CD14-positive monocyte (primary cell): ENCODE data around the gene S100A6. TPM values are rescaled to one million over a fixed set of nuclear protein-coding genes. Genes with fewer than 3 reads are reported as not detected.

ENCODE experiments used
- DNase-seq, 3 donors: peaks; one replicate each; pipeline ENCODE4 v3.0.0-alpha.2; 2011 to 2022
- H2AFZ ChIP-seq: 2 replicates; pipeline ENCODE4 v1.6.0; 2012; ENCODE audit warnings: mild to moderate bottlenecking, low read depth, low read length, inconsistent platforms; ENCODE audit not compliant: insufficient read depth, poor library complexity, severe bottlenecking
- H3K27ac ChIP-seq, 2 donors: 1 replicate in 1 of 2; 2 replicates in 1 of 2; pipeline ENCODE4 v1.5.1; 2012 to 2013; ENCODE audit warnings: low read length in 2 of 2, control low read depth in 1 of 2, inconsistent platforms in 1 of 2, low read depth in 1 of 2, mild to moderate bottlenecking in 1 of 2
- H3K27me3 ChIP-seq, 2 donors: one replicate each; pipeline versions ENCODE4 v1.6.0 to v1.6.1; 2011 to 2013; ENCODE audit warnings: low read length in 2 of 2; ENCODE audit not compliant: control insufficient read depth in 2 of 2, insufficient read depth in 2 of 2
- H3K36me3 ChIP-seq, 2 donors: replicated peaks in 1 of 2; 1 replicate in 1 of 2; 2 replicates in 1 of 2; pipeline versions ENCODE4 v1.5.1 to v1.6.1; 2012 to 2013; ENCODE audit warnings: low read length in 2 of 2, control low read depth in 1 of 2, inconsistent platforms in 1 of 2, mild to moderate bottlenecking in 1 of 2; ENCODE audit not compliant: insufficient read depth in 2 of 2, control insufficient read depth in 1 of 2
- H3K4me1 ChIP-seq, 2 donors: 1 replicate in 1 of 2; 2 replicates in 1 of 2; pipeline versions ENCODE4 v1.5.1 to v1.6.1; 2012 to 2013; ENCODE audit warnings: low read length in 2 of 2, control low read depth in 1 of 2, inconsistent platforms in 1 of 2, mild to moderate bottlenecking in 1 of 2, moderate library complexity in 1 of 2; ENCODE audit not compliant: insufficient read depth in 2 of 2, control insufficient read depth in 1 of 2
- H3K4me2 ChIP-seq: replicated peaks from 2 replicates; pipeline ENCODE3; 2012; ENCODE audit warnings: low read length, moderate library complexity, mild to moderate bottlenecking; ENCODE audit not compliant: poor library complexity, severe bottlenecking; ENCODE audit errors: extremely low read depth
- H3K4me3 ChIP-seq, 3 experiments: fragments of 200-600 bp in 1 of 3; sonication (generic) in 1 of 3; replicated peaks in 1 of 3; 1 replicate in 2 of 3; 2 replicates in 1 of 3; pipeline ENCODE4 v1.5.1; 2011 to 2013; ENCODE audit warnings: low read length in 3 of 3, mild to moderate bottlenecking in 3 of 3, control low read depth in 2 of 3, low read depth in 2 of 3, inconsistent platforms in 1 of 3, moderate library complexity in 1 of 3
- H3K79me2 ChIP-seq: 2 replicates; pipeline ENCODE4 v1.6.0; 2012; ENCODE audit warnings: mild to moderate bottlenecking, control low read depth, inconsistent platforms, low read length, moderate library complexity; ENCODE audit not compliant: insufficient read depth
- H3K9ac ChIP-seq: 2 replicates; pipeline ENCODE4 v1.6.0; 2017; ENCODE audit warnings: low read length, mild to moderate bottlenecking; ENCODE audit not compliant: insufficient read depth, poor library complexity, severe bottlenecking
- H3K9me3 ChIP-seq, 2 donors: replicated peaks in 1 of 2; 1 replicate in 1 of 2; 2 replicates in 1 of 2; pipeline versions ENCODE4 v1.5.1 to v1.6.1; 2012 to 2013; ENCODE audit warnings: low read length in 2 of 2, control low read depth in 1 of 2; ENCODE audit not compliant: control insufficient read depth in 1 of 2, insufficient read depth in 1 of 2
- H4K20me1 ChIP-seq: 2 replicates; pipeline ENCODE4 v1.6.0; 2012; ENCODE audit warnings: mild to moderate bottlenecking, low read length, control low read depth, moderate library complexity; ENCODE audit not compliant: insufficient read depth
- H3K27ac Mint-ChIP-seq, 7 donors: one replicate each; pipeline ENCODE4 v1.8.0; 2020; ENCODE audit warnings: mild to moderate bottlenecking in 7 of 7, mixed read lengths in 7 of 7, moderate library complexity in 6 of 7, inconsistent platforms in 2 of 7
- H3K27me3 Mint-ChIP-seq, 3 donors: one replicate each; pipeline ENCODE4 v1.8.0; 2021 to 2022; ENCODE audit warnings: low read depth in 3 of 3, mild to moderate bottlenecking in 3 of 3, mixed read lengths in 3 of 3, moderate library complexity in 3 of 3, inconsistent platforms in 1 of 3
- H3K36me3 Mint-ChIP-seq, 2 donors: one replicate each; pipeline ENCODE4 v1.8.0; 2020; ENCODE audit warnings: mixed read lengths in 2 of 2, inconsistent platforms in 1 of 2, mild to moderate bottlenecking in 1 of 2
- H3K4me1 Mint-ChIP-seq: one replicate; pipeline ENCODE4 v1.8.0; 2020; ENCODE audit warnings: mild to moderate bottlenecking, mixed read lengths
- H3K4me3 Mint-ChIP-seq, 2 donors: one replicate each; pipeline ENCODE4 v1.8.0; 2020; ENCODE audit warnings: mild to moderate bottlenecking in 2 of 2, mixed read lengths in 2 of 2, moderate library complexity in 1 of 2
- H3K9me3 Mint-ChIP-seq, 7 donors: one replicate each; pipeline ENCODE4 v1.8.0; 2020 to 2022; ENCODE audit warnings: mixed read lengths in 7 of 7, mild to moderate bottlenecking in 6 of 7, moderate library complexity in 6 of 7, inconsistent platforms in 2 of 7
- WGBS: methylation state at CpG from one replicate; pipeline ENCODE4 v1.1.5; 2013; ENCODE audit warnings: missing lambda C conversion rate; ENCODE audit not compliant: insufficient coverage; 5-methylcytosine and 5-hydroxymethylcytosine counted together
- intact Hi-C, 2 donors: fragments of 100-400 bp; cut with micrococcal nuclease; formaldehyde crosslinking; loops; one replicate each; pipeline versions ENCODE4 v1.15.0 to v1.15.1; 2023
- polyA plus RNA-seq, 3 donors: library from polyadenylated mRNA; depleted of rRNA in 1 of 3; unstranded in 2 of 3; stranded (reverse) in 1 of 3; fragments of 300-500 nt in 2 of 3; fragments of >200 nt in 1 of 3; fragmentation: Illumina TruSeq in 2 of 3; gene quantifications; 1 replicate in 2 of 3; 2 replicates in 1 of 3; pipeline ENCODE4 v1.2.3, GENCODE V29; 2012 to 2021
- TF ChIP-seq, protein P1 (sequence below): fragments of 200-600 bp; IDR thresholded peaks from one replicate; pipeline ENCODE4 v1.8.0; 2022; ENCODE audit warnings: antibody characterized with exemption, mild to moderate bottlenecking

Gene S100A6
- polyA plus RNA-seq, 3 donors: 1,242 to 5,004 (median 4,414) TPM

DNA sequence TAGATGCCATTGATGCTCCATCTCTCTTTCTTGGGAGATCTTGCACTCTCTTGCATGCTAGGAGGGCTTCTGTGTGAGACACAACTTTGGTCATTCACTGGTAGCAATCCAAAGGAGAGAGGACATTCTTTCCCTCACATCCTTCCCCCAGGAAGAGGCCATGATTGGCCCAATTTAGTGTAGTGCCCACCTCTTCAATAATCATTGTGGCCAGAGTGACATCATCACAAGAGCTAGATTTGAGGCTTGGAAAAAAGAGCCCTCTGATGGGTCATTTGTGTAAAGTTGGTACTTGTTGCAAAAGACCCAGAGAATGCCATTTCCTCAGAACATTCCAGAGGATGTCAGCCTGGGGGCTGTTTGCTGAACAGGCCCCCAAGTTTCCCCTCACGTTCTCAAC, 30.2 kb downstream of the S100A6 start:
- intact Hi-C loops: no loop called here
- no CpG with 5 or more reads among the region's 1 CpG for WGBS
- H3K4me1 Mint-ChIP-seq: peaks cover 4% of the 10 kb centered on the region

DNA sequence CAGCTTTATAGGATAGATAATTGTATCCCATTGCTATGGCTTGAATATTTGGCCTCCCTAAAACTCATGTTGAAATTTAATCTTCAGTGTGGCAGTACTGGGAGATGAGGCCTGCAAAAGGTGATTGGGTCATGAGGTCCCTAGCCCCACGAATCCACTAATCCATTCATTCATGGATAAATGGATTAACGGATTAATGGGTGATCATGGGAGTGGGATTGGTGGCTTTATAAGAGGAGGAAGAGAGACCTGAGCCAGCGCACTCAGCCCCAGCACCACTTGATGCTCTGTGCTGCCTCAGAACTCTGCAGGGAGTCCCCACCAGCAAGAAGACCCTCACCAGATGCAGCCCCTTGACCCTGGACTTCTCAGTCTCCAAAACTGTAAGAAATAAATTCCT, 32.0 kb downstream of the S100A6 start:
- H3K9me3 ChIP-seq: no peaks in the 10 kb centered on the region
- H2AFZ ChIP-seq: no peak overlapping the region
- Mint-ChIP-seq H3K4me1 (no peaks in the 10 kb centered on the region), H3K27me3 (peaks cover 5 to 7% (median 5%) of the 10 kb centered on the region in 3 donors), H3K36me3 (no peaks in the 10 kb centered on the region), H3K9me3 (no peaks in the 10 kb centered on the region), H3K4me3 (no peak overlapping the region), H3K27ac (no peak overlapping the region)
- no peaks in the 10 kb centered on the region for H3K79me2 ChIP-seq
- no peak overlapping the region for H3K27ac ChIP-seq
- H3K36me3 ChIP-seq: no peaks in the 10 kb centered on the region
- no peaks in the 10 kb centered on the region for H4K20me1 ChIP-seq
- H3K4me2 ChIP-seq: no peak overlapping the region
- WGBS: no CpG with 5 or more reads among the region's 3 CpGs
- TF ChIP-seq, protein P1, sequence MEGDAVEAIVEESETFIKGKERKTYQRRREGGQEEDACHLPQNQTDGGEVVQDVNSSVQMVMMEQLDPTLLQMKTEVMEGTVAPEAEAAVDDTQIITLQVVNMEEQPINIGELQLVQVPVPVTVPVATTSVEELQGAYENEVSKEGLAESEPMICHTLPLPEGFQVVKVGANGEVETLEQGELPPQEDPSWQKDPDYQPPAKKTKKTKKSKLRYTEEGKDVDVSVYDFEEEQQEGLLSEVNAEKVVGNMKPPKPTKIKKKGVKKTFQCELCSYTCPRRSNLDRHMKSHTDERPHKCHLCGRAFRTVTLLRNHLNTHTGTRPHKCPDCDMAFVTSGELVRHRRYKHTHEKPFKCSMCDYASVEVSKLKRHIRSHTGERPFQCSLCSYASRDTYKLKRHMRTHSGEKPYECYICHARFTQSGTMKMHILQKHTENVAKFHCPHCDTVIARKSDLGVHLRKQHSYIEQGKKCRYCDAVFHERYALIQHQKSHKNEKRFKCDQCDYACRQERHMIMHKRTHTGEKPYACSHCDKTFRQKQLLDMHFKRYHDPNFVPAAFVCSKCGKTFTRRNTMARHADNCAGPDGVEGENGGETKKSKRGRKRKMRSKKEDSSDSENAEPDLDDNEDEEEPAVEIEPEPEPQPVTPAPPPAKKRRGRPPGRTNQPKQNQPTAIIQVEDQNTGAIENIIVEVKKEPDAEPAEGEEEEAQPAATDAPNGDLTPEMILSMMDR: no peak
- no peak overlapping the region for H3K9ac ChIP-seq
- intact Hi-C loops: no loop called here
- DNase-seq: no peak
- H3K4me1 ChIP-seq: no peaks in the 10 kb centered on the region
- H3K4me3 ChIP-seq: no peak overlapping the region
- H3K27me3 ChIP-seq: no peaks in the 10 kb centered on the region

More for the DNA sequence above, 30.2 kb downstream of the S100A6 start:
- no peaks in the 10 kb centered on the region for H3K27me3 ChIP-seq
- no peaks in the 10 kb centered on the region for H3K36me3 ChIP-seq
- Mint-ChIP-seq H3K9me3 (no peaks in the 10 kb centered on the region), H3K27ac (peak overlapping the region in 1 of 7 donors; percentile 6), H3K4me3 (no peak overlapping the region), H3K36me3 (no peaks in the 10 kb centered on the region), H3K27me3 (peaks cover 0 to 9% (median 4%) of the 10 kb centered on the region in 3 donors)
- no peak overlapping the region for H2AFZ ChIP-seq
- DNase-seq: no peak
- no peaks in the 10 kb centered on the region for H3K79me2 ChIP-seq
- H4K20me1 ChIP-seq: no peaks in the 10 kb centered on the region
- H3K4me3 ChIP-seq: no peak overlapping the region
- H3K4me2 ChIP-seq: no peak overlapping the region
- TF ChIP-seq, protein P1: no peak
- H3K4me1 ChIP-seq: no peaks in the 10 kb centered on the region
- H3K9ac ChIP-seq: no peak overlapping the region
- H3K27ac ChIP-seq: no peak overlapping the region
- no peaks in the 10 kb centered on the region for H3K9me3 ChIP-seq
